Measurements from ENCODE around the gene NELFA.

- TF ChIP-seq CTCF (IDR thresholded peaks at IDR 0.05): no peak
- TF ChIP-seq POLR2AphosphoS5 (IDR thresholded peaks at IDR 0.05): no peak
- TF ChIP-seq POLR2A (IDR thresholded peaks at IDR 0.05): no peak
These were observed 36.1 kb upstream of the NELFA start for GRCh38 chr4:2044542-2045517.
